ENCODE results near the gene NDUFB8.

NDUFB8 gene

GRCh38 chr10:100506596-100507356, 22.9 kb downstream of the NDUFB8 start:
- no peak for DNase-seq (ENCODE audit: low spot score)

GRCh38 chr10:100505164-100505563, 24.5 kb downstream of the NDUFB8 start:
- DNase-seq (ENCODE audit: low spot score) = no peak

- DNase-seq (ENCODE audit: low spot score) = no peak
These were observed 25.6 kb downstream of the NDUFB8 start for GRCh38 chr10:100504096-100504495.

GRCh38 chr10:100502926-100503494, 26.7 kb downstream of the NDUFB8 start:
- DNase-seq (ENCODE audit: low spot score) = no peak

- DNase-seq (ENCODE audit: low spot score) = no peak
These were observed 28.2 kb downstream of the NDUFB8 start for GRCh38 chr10:100501423-100501822.

GRCh38 chr10:100498059-100498458, 31.6 kb downstream of the NDUFB8 start:
- no peak for DNase-seq (ENCODE audit: low spot score)

- no peak for DNase-seq (ENCODE audit: low spot score)
These were observed 33.1 kb downstream of the NDUFB8 start for GRCh38 chr10:100496567-100496966.

- no peak for DNase-seq (ENCODE audit: low spot score)
These were observed 39.1 kb downstream of the NDUFB8 start for GRCh38 chr10:100490531-100490930.

GRCh38 chr10:100489396-100489795, 40.3 kb downstream of the NDUFB8 start:
- DNase-seq (ENCODE audit: low spot score) = no peak

GRCh38 chr10:100487529-100487928, 42.1 kb downstream of the NDUFB8 start:
- no peak for DNase-seq (ENCODE audit: low spot score)

GRCh38 chr10:100485801-100486495, 43.7 kb downstream of the NDUFB8 start:
- no peak for DNase-seq (ENCODE audit: low spot score)

GRCh38 chr10:100485366-100485765, 44.3 kb downstream of the NDUFB8 start:
- no peak for DNase-seq (ENCODE audit: low spot score)

- no peak for DNase-seq (ENCODE audit: low spot score)
These were observed 45.6 kb downstream of the NDUFB8 start for GRCh38 chr10:100483876-100484666.

GRCh38 chr10:100482834-100483185, 46.9 kb downstream of the NDUFB8 start:
- DNase-seq (ENCODE audit: low spot score) = peak; percentile 5

- peak; percentile 68 for DNase-seq (ENCODE audit: low spot score)
These were observed 47.4 kb downstream of the NDUFB8 start for GRCh38 chr10:100482181-100482833.

- DNase-seq (ENCODE audit: low spot score) = peak; percentile 79
These were observed 48.1 kb downstream of the NDUFB8 start for GRCh38 chr10:100481462-100482081.

GRCh38 chr10:100480002-100480401, 49.7 kb downstream of the NDUFB8 start:
- no peak for DNase-seq (ENCODE audit: low spot score)

- no peak for DNase-seq (ENCODE audit: low spot score)
These were observed 50.6 kb downstream of the NDUFB8 start for GRCh38 chr10:100479037-100479436.

GRCh38 chr10:100477970-100478369, 51.7 kb downstream of the NDUFB8 start:
- DNase-seq (ENCODE audit: low spot score) = no peak
